Measurements from ENCODE around the gene PRKCH. TPM values are rescaled to one million over a fixed set of nuclear protein-coding genes. Genes with fewer than 3 reads are reported as not detected.

The PRKCH gene
- total RNA-seq, 1 experiment from 2014 or later = 18.3 TPM

GRCh38 chr14:61520576-61520975, 199.2 kb downstream of the PRKCH start:
- H3K4me1 ChIP-seq = peaks cover 3% of the 10 kb centered on the region; the same call in 1 of the 2 replicates
- H3K9me3 ChIP-seq = no peaks in the 10 kb centered on the region
- CTCF ChIA-PET = no interaction called here
- no TSS peak for BruUV-seq (replicated peaks)
- Mint-ChIP-seq H3K27me3 (ENCODE audit: insufficient read depth, unreplicated experiment) (no peaks in the 10 kb centered on the region), H3K4me1 (ENCODE audit: low read depth, unreplicated experiment) (peaks cover 6% of the 10 kb centered on the region), H3K9me3 (ENCODE audit: unreplicated experiment) (no peaks in the 10 kb centered on the region), H3K36me3 (ENCODE audit: insufficient read depth, unreplicated experiment) (no peaks in the 10 kb centered on the region), H3K27ac (ENCODE audit: unreplicated experiment) (no peak overlapping the region), H3K4me3 (ENCODE audit: unreplicated experiment) (no peak overlapping the region)
- no peak overlapping the region for H3K4me3 ChIP-seq (ENCODE audit: low read depth, low read length)
- no peaks in the 10 kb centered on the region for H3K36me3 ChIP-seq (ENCODE audit: control insufficient read depth, insufficient read depth, low read length)
- POLR2A ChIA-PET = no interaction called here
- no peak for TF ChIP-seq CTCF (IDR thresholded peaks at IDR 0.05; ENCODE audit: insufficient read depth in 1 of 2, low read depth in 1 of 2, low read length in 1 of 2, severe bottlenecking in 1 of 2, unreplicated experiment in 1 of 2)
- no peak for DNase-seq
- no peaks in the 10 kb centered on the region for H3K27me3 ChIP-seq (replicated peaks; ENCODE audit: control insufficient read depth, insufficient read depth, low read length)
- intact Hi-C loops (cut with micrococcal nuclease; ENCODE audit: unreplicated experiment) = no loop called here

GRCh38 chr14:61521773-61522172, 200.4 kb downstream of the PRKCH start:
- ChIA-PET POLR2A (no interaction called here), CTCF (no interaction called here)
- Histone ChIP-seq H3K9me3 (no peaks in the 10 kb centered on the region), H3K4me3 (ENCODE audit: low read depth, low read length) (no peak overlapping the region), H3K36me3 (ENCODE audit: control insufficient read depth, insufficient read depth, low read length) (no peaks in the 10 kb centered on the region), H3K27me3 (replicated peaks; ENCODE audit: control insufficient read depth, insufficient read depth, low read length) (no peaks in the 10 kb centered on the region), H3K4me1 (peaks cover 15% of the 10 kb centered on the region)
- Mint-ChIP-seq H3K9me3 (ENCODE audit: unreplicated experiment) (no peaks in the 10 kb centered on the region), H3K4me3 (ENCODE audit: unreplicated experiment) (no peak overlapping the region), H3K4me1 (ENCODE audit: low read depth, unreplicated experiment) (peaks cover 6% of the 10 kb centered on the region), H3K36me3 (ENCODE audit: insufficient read depth, unreplicated experiment) (no peaks in the 10 kb centered on the region), H3K27ac (ENCODE audit: unreplicated experiment) (no peak overlapping the region), H3K27me3 (ENCODE audit: insufficient read depth, unreplicated experiment) (no peaks in the 10 kb centered on the region)
- no peak for TF ChIP-seq CTCF (IDR thresholded peaks at IDR 0.05; ENCODE audit: insufficient read depth in 1 of 2, low read depth in 1 of 2, low read length in 1 of 2, severe bottlenecking in 1 of 2, unreplicated experiment in 1 of 2)
- BruUV-seq (replicated peaks) = no TSS peak
- intact Hi-C loops (cut with micrococcal nuclease; ENCODE audit: unreplicated experiment) = no loop called here
- DNase-seq = no peak

GRCh38 chr14:61523751-61524150, 202.4 kb downstream of the PRKCH start:
- H3K9me3 ChIP-seq = no peaks in the 10 kb centered on the region
- DNase-seq = no peak
- POLR2A ChIA-PET = no interaction called here
- no peaks in the 10 kb centered on the region for H3K36me3 Mint-ChIP-seq (ENCODE audit: insufficient read depth, unreplicated experiment)
- TF ChIP-seq CTCF (IDR thresholded peaks at IDR 0.05; ENCODE audit: insufficient read depth in 1 of 2, low read depth in 1 of 2, low read length in 1 of 2, severe bottlenecking in 1 of 2, unreplicated experiment in 1 of 2) = no peak
- intact Hi-C loops (cut with micrococcal nuclease; ENCODE audit: unreplicated experiment) = no loop called here
- peaks cover 15% of the 10 kb centered on the region for H3K4me1 Mint-ChIP-seq (ENCODE audit: low read depth, unreplicated experiment)
- H3K9me3 Mint-ChIP-seq (ENCODE audit: unreplicated experiment) = no peaks in the 10 kb centered on the region
- H3K4me3 ChIP-seq (ENCODE audit: low read depth, low read length) = no peak overlapping the region
- H3K4me1 ChIP-seq = peaks cover 21% of the 10 kb centered on the region
- no peak overlapping the region for H3K4me3 Mint-ChIP-seq (ENCODE audit: unreplicated experiment)
- H3K27me3 ChIP-seq (replicated peaks; ENCODE audit: control insufficient read depth, insufficient read depth, low read length) = no peaks in the 10 kb centered on the region
- H3K36me3 ChIP-seq (ENCODE audit: control insufficient read depth, insufficient read depth, low read length) = no peaks in the 10 kb centered on the region
- CTCF ChIA-PET = interaction anchor here (0.9 kb wide), 1 partner anchor 36 kb away, joined by 3 read pairs; no protein-coding TSS in a partner anchor
- no peaks in the 10 kb centered on the region for H3K27me3 Mint-ChIP-seq (ENCODE audit: insufficient read depth, unreplicated experiment)
- no peak overlapping the region for H3K27ac Mint-ChIP-seq (ENCODE audit: unreplicated experiment)
- BruUV-seq (replicated peaks) = no TSS peak
